K562 (cell line): ENCODE data around the gene SNX17. TPM values are rescaled to one million over a fixed set of nuclear protein-coding genes. Genes with fewer than 3 reads are reported as not detected.

ENCODE experiments used
- ARID2 ChIP-seq: fragments of 450-650 bp; IDR thresholded peaks from 2 replicates; pipeline ENCODE4 v1.6.1; 2017; ENCODE audit warnings: antibody characterized with exemption, mild to moderate bottlenecking
- DMBX1 ChIP-seq: fragments of 250-450 bp; sonication (Bioruptor Pico); IDR thresholded peaks from 2 replicates; pipeline ENCODE4 v1.8.0; 2022; ENCODE audit warnings: inconsistent platforms, mild to moderate bottlenecking, moderate library complexity, borderline replicate concordance
- EZH2 ChIP-seq: IDR thresholded peaks from 2 replicates; pipeline ENCODE4 v1.6.1; 2012; ENCODE audit warnings: low read depth, mild to moderate bottlenecking, inconsistent platforms, low read length, borderline replicate concordance
- HDAC8 ChIP-seq: fragments of 450-650 bp; IDR thresholded peaks from 2 replicates; pipeline ENCODE4 v1.6.1; 2016; ENCODE audit warnings: mild to moderate bottlenecking, missing genetic modification characterization, moderate library complexity, missing compliant biosample characterization
- HMGN3 ChIP-seq: IDR thresholded peaks from 2 replicates; pipeline ENCODE4 v1.6.1; 2011; ENCODE audit warnings: borderline replicate concordance, low read depth, mild to moderate bottlenecking, mixed read lengths, low read length; ENCODE audit not compliant: insufficient read length; ENCODE audit errors: extremely low read depth
- KLF10 ChIP-seq: fragments of 250-450 bp; sonication (Bioruptor Pico); IDR thresholded peaks from 2 replicates; pipeline ENCODE4 v1.6.1; 2021; ENCODE audit warnings: matching md5 sums
- MYC ChIP-seq, 2 experiments: fragments of 250-450 bp in 1 of 2; sonication (Bioruptor Pico) in 1 of 2; IDR thresholded peaks; 2 replicates each; pipeline versions ENCODE4 v1.5.1 to v1.6.1; 2012 to 2021; ENCODE audit warnings: low read depth in 2 of 2, borderline replicate concordance in 1 of 2, improper control_type of control experiment in 1 of 2, low read length in 1 of 2, mild to moderate bottlenecking in 1 of 2, moderate library complexity in 1 of 2
- PML ChIP-seq: IDR thresholded peaks from 2 replicates; pipeline ENCODE4 v1.6.1; 2012; ENCODE audit warnings: low read length, inconsistent platforms
- POLR2AphosphoS2 ChIP-seq: IDR thresholded peaks from 2 replicates; pipeline ENCODE4 v1.6.1; 2012; ENCODE audit warnings: low read length, improper control_type of control experiment
- POLR2G ChIP-seq: fragments of 200-400 bp; formaldehyde crosslinking; IDR thresholded peaks from 2 replicates; pipeline ENCODE4 v1.6.1; 2017; ENCODE audit warnings: low read depth, mild to moderate bottlenecking, antibody characterized with exemption, low read length, moderate library complexity
- RBFOX2 ChIP-seq: fragments of 200-400 bp; formaldehyde crosslinking; IDR thresholded peaks from 2 replicates; pipeline ENCODE4 v1.6.1; 2017; ENCODE audit warnings: low read depth, mild to moderate bottlenecking, low read length, moderate library complexity
- SMARCC2 ChIP-seq: fragments of 450-650 bp; IDR thresholded peaks from 2 replicates; pipeline ENCODE4 v1.6.1; 2017; ENCODE audit warnings: antibody characterized with exemption, moderate library complexity, mild to moderate bottlenecking, low read depth
- TFE3 ChIP-seq: fragments of 450-650 bp; formaldehyde crosslinking; IDR thresholded peaks from 2 replicates; pipeline ENCODE4 v1.4.0; 2020; ENCODE audit warnings: mild to moderate bottlenecking, mixed read lengths
- USF2 ChIP-seq: sonication (generic); formaldehyde crosslinking; IDR thresholded peaks from 2 replicates; pipeline ENCODE4 v1.5.0; 2020; ENCODE audit warnings: missing genetic modification reagents
- ZFP1 ChIP-seq: fragments of 450-650 bp; formaldehyde crosslinking; IDR thresholded peaks from 2 replicates; pipeline ENCODE4 v1.4.0; 2020; ENCODE audit warnings: mild to moderate bottlenecking, mixed read lengths
- ZNF407 ChIP-seq: fragments of 450-650 bp; IDR thresholded peaks from 2 replicates; pipeline ENCODE4 v1.6.1; 2016; ENCODE audit warnings: low read depth
- ZNF764 ChIP-seq: fragments of 250-450 bp; sonication (Bioruptor Pico); IDR thresholded peaks from 2 replicates; pipeline ENCODE4 v1.4.0; 2020; ENCODE audit warnings: low read depth, mild to moderate bottlenecking, moderate library complexity
- polyA plus RNA-seq, 8 experiments: library from polyadenylated mRNA; depleted of rRNA in 4 of 8; stranded (reverse) in 5 of 8; unstranded in 3 of 8; fragments of >200 nt; fragmentation: Nextera tagmentation in 2 of 8; fragmentation: Illumina TruSeq in 1 of 8; extraction: Ambion mirVana in 2 of 8; extraction: Trizol in 1 of 8; gene quantifications; 2 replicates each; pipeline versions ENCODE4 v1.2.1 to v1.2.3, GENCODE V29; 2011 to 2014; ENCODE audit warnings: inconsistent platforms in 1 of 8, missing spikeins in 1 of 8
- total RNA-seq, 7 experiments: library from RNA; depleted of rRNA in 6 of 7; stranded (reverse); fragments of >200 nt in 6 of 7; fragmentation: Illumina TruSeq in 2 of 7; extraction: Trizol in 2 of 7; gene quantifications; 2 replicates each; pipeline versions ENCODE4 v1.2.1 to v1.2.3, GENCODE V29; 2011 to 2021; ENCODE audit warnings: low replicate concordance in 1 of 7

The SNX17 gene
- total and polyA plus RNA-seq, 9 of the 15 experiments (the other 6 are each of a cell fraction or from before 2014, with no cell fraction given): 3.0 to 75.7 (median 54.6) TPM

GRCh38 chr2:27377618-27378095 is 7.2 kb downstream of the SNX17 start (continued):
- TF ChIP-seq ZNF407: no peak
- TF ChIP-seq HMGN3: peak; percentile 49
- no peak for TF ChIP-seq ZFP1
- no peak for TF ChIP-seq KLF10 (CRISPR knock-in tag)
- no peak for TF ChIP-seq MYC (IDR thresholded peaks at IDR 0.05; ENCODE audit: low read depth, low read length)
- no peak for TF ChIP-seq MYC (CRISPR knock-in tag; IDR thresholded peaks at IDR 0.05; ENCODE audit: borderline replicate concordance, low read depth)
- no peak for TF ChIP-seq USF2 (CRISPR knock-in tag)
- TF ChIP-seq PML: no peak
- no peak for TF ChIP-seq DMBX1
- no peak for TF ChIP-seq ZNF764 (CRISPR knock-in tag)
- TF ChIP-seq HDAC8 (tag): no peak
- no peak for TF ChIP-seq EZH2
- 0 out of 2 replicates have a peak, but pooled peaks have one; percentile 18 for TF ChIP-seq POLR2AphosphoS2
- no peak for TF ChIP-seq ARID2
- TF ChIP-seq SMARCC2: no peak
- TF ChIP-seq POLR2G: peak; percentile 71
- TF ChIP-seq TFE3: no peak
- TF ChIP-seq RBFOX2: peak; percentile 55
